SK-N-SH (cell line): Measurements from ENCODE around the gene ABLIM1.

Experiments used
- CHD2 ChIP-seq: fragments of 150-350 bp; IDR thresholded peaks from 2 replicates; pipeline ENCODE4 v1.6.1; 2018; ENCODE audit warnings: low read length; ENCODE audit not compliant: partially characterized antibody
- CTCF ChIP-seq: fragments of 200-600 bp; sonication (generic); IDR thresholded peaks from 2 replicates; pipeline ENCODE4 v1.6.1; 2017; ENCODE audit warnings: antibody characterized with exemption, mild to moderate bottlenecking, moderate library complexity
- EP300 ChIP-seq, 2 experiments: IDR thresholded peaks; 2 replicates each; pipeline versions ENCODE4 v1.4.0 to v1.6.1; 2012; ENCODE audit warnings: borderline replicate concordance in 1 of 2, low read depth in 1 of 2, low read length in 1 of 2
- FOSL2 ChIP-seq: IDR thresholded peaks from 2 replicates; pipeline ENCODE4 v1.4.0; 2012; ENCODE audit warnings: low read depth, mild to moderate bottlenecking, moderate library complexity, borderline replicate concordance
- MAX ChIP-seq: IDR thresholded peaks from 2 replicates; pipeline ENCODE4 v1.4.0; 2012; ENCODE audit warnings: low read depth
- MXI1 ChIP-seq: IDR thresholded peaks from 2 replicates; pipeline ENCODE4 v1.6.1; 2012; ENCODE audit warnings: mild to moderate bottlenecking, low read depth, low read length, improper control_type of control experiment
- NRF1 ChIP-seq: IDR thresholded peaks from 2 replicates; pipeline ENCODE4 v1.6.1; 2012; ENCODE audit warnings: low read depth, mild to moderate bottlenecking, low read length
- REST ChIP-seq: IDR thresholded peaks from 2 replicates; pipeline ENCODE4 v1.6.1; 2012; ENCODE audit warnings: mild to moderate bottlenecking, low read depth, low read length, moderate library complexity
- RFX5 ChIP-seq: IDR thresholded peaks from 2 replicates; pipeline ENCODE4 v1.6.1; 2012; ENCODE audit warnings: mild to moderate bottlenecking, improper control_type of control experiment, low read length
- RXRA ChIP-seq: IDR thresholded peaks from 2 replicates; pipeline ENCODE4 v1.4.0; 2012; ENCODE audit warnings: low read depth, mild to moderate bottlenecking, borderline replicate concordance
- SIN3A ChIP-seq: IDR thresholded peaks from 2 replicates; pipeline ENCODE4 v1.6.1; 2012; ENCODE audit warnings: low read depth, mild to moderate bottlenecking, low read length, moderate library complexity, borderline replicate concordance
- YY1 ChIP-seq: IDR thresholded peaks from 2 replicates; pipeline ENCODE4 v1.4.0; 2012; ENCODE audit warnings: low read depth, mild to moderate bottlenecking
- TF ChIP-seq, protein P1 (sequence below): fragments of 150-350 bp; IDR thresholded peaks from 2 replicates; pipeline ENCODE4 v1.6.1; 2017; ENCODE audit warnings: antibody characterized with exemption, low read length, low read depth, borderline replicate concordance

- TF ChIP-seq CTCF (no peak), NRF1 (no peak), EP300 (IDR thresholded peaks at IDR 0.05; ENCODE audit: borderline replicate concordance in 1 of 2, low read depth in 1 of 2, low read length in 1 of 2) (0 out of 4 replicates have a peak, but pooled peaks of 1 of the 2 experiments have one; percentile 12), MAX (no peak), MXI1 (no peak), FOSL2 (peak; percentile 54; the same call in 1 of the 2 replicates), RFX5 (no peak), RXRA (no peak), SIN3A (no peak), REST (no peak), CHD2 (no peak), YY1 (no peak)
- TF ChIP-seq, protein P1, sequence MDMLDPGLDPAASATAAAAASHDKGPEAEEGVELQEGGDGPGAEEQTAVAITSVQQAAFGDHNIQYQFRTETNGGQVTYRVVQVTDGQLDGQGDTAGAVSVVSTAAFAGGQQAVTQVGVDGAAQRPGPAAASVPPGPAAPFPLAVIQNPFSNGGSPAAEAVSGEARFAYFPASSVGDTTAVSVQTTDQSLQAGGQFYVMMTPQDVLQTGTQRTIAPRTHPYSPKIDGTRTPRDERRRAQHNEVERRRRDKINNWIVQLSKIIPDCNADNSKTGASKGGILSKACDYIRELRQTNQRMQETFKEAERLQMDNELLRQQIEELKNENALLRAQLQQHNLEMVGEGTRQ, result no peak
Observed at GRCh38 chr10:114577133-114577532, 80.9 kb downstream of the ABLIM1 start.
